Neural progenitor cell (in vitro differentiated cells): Measurements from ENCODE around the gene TOMM40L.

Source experiments
- EZH2phosphoT487 ChIP-seq: fragments of 200-600 bp; sonication (generic); IDR thresholded peaks from 2 replicates; pipeline ENCODE4 v1.6.1; 2017; ENCODE audit warnings: antibody characterized with exemption
- TF ChIP-seq, protein P1 (sequence below): fragments of 200-600 bp; sonication (generic); IDR thresholded peaks from 2 replicates; pipeline ENCODE4 v1.5.1; 2017; ENCODE audit warnings: antibody characterized with exemption, mild to moderate bottlenecking

DNA sequence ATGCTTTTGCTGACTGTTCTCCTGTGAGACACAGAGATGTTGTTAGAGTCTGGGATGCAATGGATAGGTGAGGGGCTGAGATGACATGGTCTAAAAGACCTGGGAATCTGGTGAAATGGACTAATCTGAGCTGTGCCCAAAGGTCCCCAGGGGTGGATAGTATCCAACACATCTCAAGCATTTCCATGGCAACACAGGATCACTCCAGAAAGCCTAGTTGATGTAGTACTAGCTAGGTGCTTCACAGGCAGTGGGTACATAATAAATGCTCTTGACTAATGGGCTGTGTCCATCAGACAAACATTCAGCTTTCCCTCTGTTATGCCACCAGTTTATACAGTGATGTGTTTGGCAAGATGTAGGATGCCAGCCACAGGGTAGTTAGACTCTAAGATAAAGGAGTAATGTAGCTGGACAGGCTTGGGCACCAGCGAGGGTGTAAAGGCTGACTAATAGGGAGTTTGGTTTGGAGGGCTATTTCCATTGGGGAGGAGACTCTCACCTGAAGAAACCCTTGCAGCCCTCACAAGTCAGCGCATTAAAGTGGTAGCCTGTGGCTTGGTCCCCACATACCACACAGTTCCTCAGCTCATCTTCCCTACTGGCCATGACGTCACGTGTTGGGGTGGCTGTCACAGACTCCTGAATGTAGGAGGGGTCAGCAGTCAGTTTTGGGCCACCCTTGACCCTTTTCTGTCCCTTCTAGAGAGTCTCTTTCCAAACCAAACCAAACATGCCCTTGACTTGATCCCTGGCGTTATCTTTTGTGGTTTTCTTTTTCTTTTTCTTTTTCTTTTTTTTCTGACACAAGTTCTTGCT lies 10.3 kb downstream of the TOMM40L start:
- TF ChIP-seq, protein P1, sequence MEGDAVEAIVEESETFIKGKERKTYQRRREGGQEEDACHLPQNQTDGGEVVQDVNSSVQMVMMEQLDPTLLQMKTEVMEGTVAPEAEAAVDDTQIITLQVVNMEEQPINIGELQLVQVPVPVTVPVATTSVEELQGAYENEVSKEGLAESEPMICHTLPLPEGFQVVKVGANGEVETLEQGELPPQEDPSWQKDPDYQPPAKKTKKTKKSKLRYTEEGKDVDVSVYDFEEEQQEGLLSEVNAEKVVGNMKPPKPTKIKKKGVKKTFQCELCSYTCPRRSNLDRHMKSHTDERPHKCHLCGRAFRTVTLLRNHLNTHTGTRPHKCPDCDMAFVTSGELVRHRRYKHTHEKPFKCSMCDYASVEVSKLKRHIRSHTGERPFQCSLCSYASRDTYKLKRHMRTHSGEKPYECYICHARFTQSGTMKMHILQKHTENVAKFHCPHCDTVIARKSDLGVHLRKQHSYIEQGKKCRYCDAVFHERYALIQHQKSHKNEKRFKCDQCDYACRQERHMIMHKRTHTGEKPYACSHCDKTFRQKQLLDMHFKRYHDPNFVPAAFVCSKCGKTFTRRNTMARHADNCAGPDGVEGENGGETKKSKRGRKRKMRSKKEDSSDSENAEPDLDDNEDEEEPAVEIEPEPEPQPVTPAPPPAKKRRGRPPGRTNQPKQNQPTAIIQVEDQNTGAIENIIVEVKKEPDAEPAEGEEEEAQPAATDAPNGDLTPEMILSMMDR = no peak
- no peak for TF ChIP-seq EZH2phosphoT487
